ENCODE data around the gene AKAP10. TPM values are rescaled to one million over a fixed set of nuclear protein-coding genes. Genes with fewer than 3 reads are reported as not detected.
"Not testable (repeated sequence)": the region's sequence is repeated elsewhere in the genome, so short reads cannot be mapped to it uniquely, and the experiment has no call there.

Gene AKAP10
- total RNA-seq, 2 donors from 2014 or later: 11.9 to 13.2 TPM

GRCh38 chr17:19978805-19979211 is 1.2 kb upstream of the AKAP10 start:
- DNase-seq (no peak), ATAC-seq (no peak)
- H3K27ac ChIP-seq: peak overlapping the region in 1 of 4 donors; percentile 89
- H3K9me3 ChIP-seq: no peaks in the 10 kb centered on the region
- no peak overlapping the region for H3K4me3 ChIP-seq
- WGBS, 2 donors: 80 to 92% methylated on average over 13 of the region's 13 CpGs
- TF ChIP-seq POLR2A (IDR thresholded peaks at IDR 0.05): no peak
- peaks cover 25% of the 10 kb centered on the region for H3K4me1 ChIP-seq
- H3K36me3 ChIP-seq (replicated peaks in 1 of 2; ENCODE audit: insufficient read depth in 1 of 2, low read depth in 2 of 2): no peaks in the 10 kb centered on the region
- intact Hi-C loops (cut with DNase I): no loop called here
- H3K27me3 ChIP-seq: no peaks in the 10 kb centered on the region

GRCh38 chr17:19978209-19978802 is 678 bp upstream of the AKAP10 start:
- TF ChIP-seq POLR2A (IDR thresholded peaks at IDR 0.05): no peak
- peak in 1 of 7 experiments; percentile 11 for TF ChIP-seq CTCF (IDR thresholded peaks at IDR 0.05)
- Histone ChIP-seq H3K27me3 (no peaks in the 10 kb centered on the region), H3K27ac (peak overlapping the region; percentile 67 to 89 (median 71)), H3K36me3 (replicated peaks in 1 of 2; ENCODE audit: insufficient read depth in 1 of 2, low read depth in 2 of 2) (no peaks in the 10 kb centered on the region), H3K4me1 (peaks cover 25% of the 10 kb centered on the region), H3K9me3 (no peaks in the 10 kb centered on the region), H3K4me3 (peak overlapping the region; percentile 67 to 99)
- intact Hi-C loops (cut with DNase I): no loop called here
- DNase-seq (peak in 1 of 4 donors; percentile 42), ATAC-seq (no peak)
- 19 to 25% methylated on average over 21 to 22 of the region's 22 CpGs for WGBS, 2 donors

GRCh38 chr17:19975601-19976000 is 2.0 kb downstream of the AKAP10 start:
- DNase-seq: no peak
- Histone ChIP-seq H3K9me3 (no peaks in the 10 kb centered on the region), H3K27me3 (no peaks in the 10 kb centered on the region), H3K4me1 (peaks cover 25% of the 10 kb centered on the region), H3K4me3 (no peak overlapping the region), H3K27ac (no peak overlapping the region), H3K36me3 (replicated peaks in 1 of 2; ENCODE audit: insufficient read depth in 1 of 2, low read depth in 2 of 2) (no peaks in the 10 kb centered on the region)
- intact Hi-C loops (cut with DNase I): no loop called here
- TF ChIP-seq CTCF (IDR thresholded peaks at IDR 0.05) (no peak), POLR2A (IDR thresholded peaks at IDR 0.05) (no peak)
- 67 to 77% methylated on average over 3 of the region's 3 CpGs for WGBS, 2 donors
- no peak for ATAC-seq

GRCh38 chr17:19973156-19973555 is 4.5 kb downstream of the AKAP10 start:
- no peak for ATAC-seq
- no peak for TF ChIP-seq POLR2A (IDR thresholded peaks at IDR 0.05)
- TF ChIP-seq CTCF (IDR thresholded peaks at IDR 0.05): no peak
- 58 to 65% methylated on average over 2 of the region's 2 CpGs for WGBS, 2 donors
- Histone ChIP-seq H3K27ac (no peak overlapping the region), H3K9me3 (no peaks in the 10 kb centered on the region), H3K36me3 (replicated peaks in 1 of 2; ENCODE audit: insufficient read depth in 1 of 2, low read depth in 2 of 2) (no peaks in the 10 kb centered on the region), H3K4me1 (peaks cover 22% of the 10 kb centered on the region), H3K4me3 (no peak overlapping the region), H3K27me3 (no peaks in the 10 kb centered on the region)
- no peak for DNase-seq
- intact Hi-C loops (cut with DNase I): no loop called here

GRCh38 chr17:19962954-19963353 is 14.7 kb downstream of the AKAP10 start:
- H3K4me3 ChIP-seq; H3K9me3 ChIP-seq; H3K27ac ChIP-seq; H3K27me3 ChIP-seq; DNase-seq; intact Hi-C loops (cut with DNase I); ATAC-seq: not testable (repeated sequence)
- peaks cover 17% of the 10 kb centered on the region for H3K4me1 ChIP-seq
- H3K36me3 ChIP-seq (replicated peaks in 1 of 2; ENCODE audit: insufficient read depth in 1 of 2, low read depth in 2 of 2): peaks cover 8 to 10% of the 10 kb centered on the region in 2 donors
- 87 to 91% methylated on average over 2 of the region's 2 CpGs for WGBS, 2 donors

GRCh38 chr17:19958023-19958422 is 19.6 kb downstream of the AKAP10 start:
- Histone ChIP-seq H3K27ac (peak overlapping the region in 2 of 4 donors; percentile 7 to 10), H3K4me1 (peaks cover 14% of the 10 kb centered on the region), H3K9me3 (no peaks in the 10 kb centered on the region), H3K27me3 (no peaks in the 10 kb centered on the region), H3K36me3 (replicated peaks in 1 of 2; ENCODE audit: insufficient read depth in 1 of 2, low read depth in 2 of 2) (peaks cover 0 to 7% of the 10 kb centered on the region in 2 donors), H3K4me3 (no peak overlapping the region)
- DNase-seq: no peak
- 57 to 68% methylated on average over 5 of the region's 5 CpGs for whole genome bisulfite sequencing, 2 donors
- peak; percentile 52 for ATAC-seq
- TF ChIP-seq POLR2A (IDR thresholded peaks at IDR 0.05): no peak
- TF ChIP-seq CTCF (IDR thresholded peaks at IDR 0.05): no peak
- intact Hi-C loops (cut with DNase I): no loop called here
